Stimulated activated CD8-positive, alpha-beta memory T cell treated with anti-CD3 and anti-CD28 coated beads, Interleukin-2, amount 100 ng/mL, for 1 hour (primary cell): ENCODE results near the gene KBTBD4.
"Not testable (repeated sequence)": the region's sequence is repeated elsewhere in the genome, so short reads cannot be mapped to it uniquely, and the experiment has no call there.

Experiments used
- DNase-seq, 2 donors: peaks; one replicate each; pipeline ENCODE4 v3.0.0-alpha.2; 2020; ENCODE audit warnings: low read depth in 2 of 2

KBTBD4 gene

GRCh38 chr11:47589977-47590861 is 11.4 kb upstream of the KBTBD4 start:
- DNase-seq = no peak

DNA sequence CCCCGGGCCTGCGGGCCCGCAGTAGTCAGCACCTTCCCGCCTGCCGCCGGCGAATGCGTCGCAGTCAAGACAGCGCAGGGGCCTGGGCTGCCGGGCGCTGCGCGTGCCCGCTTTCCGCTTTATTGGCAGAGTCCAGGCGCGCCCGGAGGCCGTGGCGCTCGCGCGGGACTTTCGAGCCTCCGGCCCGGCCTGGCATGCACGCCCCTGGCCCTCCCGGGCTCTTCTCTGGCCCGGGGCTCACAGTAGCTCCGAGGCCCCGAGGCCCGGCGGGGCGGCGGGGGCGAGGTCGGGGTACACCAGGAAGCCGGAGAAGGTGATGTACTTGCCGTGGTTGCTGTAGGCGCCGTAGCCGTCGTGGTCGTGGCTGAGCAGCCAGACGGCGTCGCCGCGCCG is 10.8 kb upstream of the KBTBD4 start:
- no peak for DNase-seq

- DNase-seq = no peak
Measured at GRCh38 chr11:47589118-47589517, 10.3 kb upstream of the KBTBD4 start.

DNA sequence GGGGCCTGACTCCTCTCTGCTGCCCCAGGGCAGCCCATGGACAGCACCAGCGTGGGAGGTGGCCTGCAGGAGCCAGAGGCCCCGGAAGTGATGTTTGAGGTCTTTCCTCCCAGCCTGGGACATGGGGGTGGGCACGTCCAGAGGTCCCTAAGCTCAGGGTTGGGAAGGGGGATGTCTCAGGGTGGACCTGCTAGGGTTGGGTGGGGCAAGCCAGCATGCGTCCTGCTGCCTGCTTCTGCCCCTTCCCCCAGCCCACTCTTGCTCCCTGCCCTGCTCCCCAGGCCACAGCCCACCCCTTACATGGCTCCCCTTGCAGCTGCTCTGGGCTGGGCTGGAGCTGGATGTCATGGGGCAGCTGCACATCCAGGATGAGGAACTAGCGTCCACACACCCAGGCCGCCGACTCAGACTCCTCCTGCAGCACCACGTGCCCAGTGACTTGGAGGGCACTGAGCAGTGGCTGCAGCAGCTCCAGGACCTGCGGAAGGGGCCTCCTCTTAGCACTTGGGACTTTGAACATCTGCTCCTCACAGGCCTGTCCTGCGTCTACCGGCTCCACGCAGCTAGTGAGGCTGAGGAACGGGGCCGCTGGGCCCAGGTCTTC is 9.1 kb upstream of the KBTBD4 start:
- no peak for DNase-seq

DNA sequence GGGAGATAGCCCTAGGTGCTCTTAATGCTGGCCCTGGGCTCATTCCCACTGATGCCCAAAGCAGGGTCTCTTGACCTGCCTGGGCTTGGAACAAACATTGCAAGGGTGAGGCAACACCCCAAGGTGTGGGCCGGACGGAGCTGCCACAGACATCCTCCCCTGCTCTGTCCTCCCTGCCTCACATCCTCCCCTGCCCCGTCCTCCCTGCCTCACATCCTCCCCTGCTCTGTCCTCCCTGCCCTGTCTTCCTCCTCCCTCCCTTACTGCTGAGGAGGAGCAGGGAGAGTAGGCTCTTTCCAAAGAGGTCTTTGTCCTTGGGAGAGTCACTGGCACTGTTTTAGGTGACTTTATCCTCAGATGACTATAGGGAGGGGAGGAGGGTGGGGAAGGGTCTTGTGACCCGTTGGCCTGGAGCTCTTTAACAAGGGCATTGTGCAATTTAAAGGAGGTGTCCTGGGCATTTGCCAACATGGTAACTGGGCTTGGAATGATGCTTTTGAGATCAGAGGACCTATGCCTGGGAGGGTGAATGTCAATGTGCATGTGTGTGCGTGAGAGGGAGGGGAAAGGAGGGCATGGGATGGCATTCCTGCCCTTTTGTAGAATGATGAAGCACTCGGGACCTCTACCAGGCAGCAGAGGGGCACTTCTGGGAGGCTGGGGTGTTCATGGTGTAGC is 8.4 kb upstream of the KBTBD4 start:
- DNase-seq = no peak

- DNase-seq = no peak
Measured at GRCh38 chr11:47586098-47586855, 7.5 kb upstream of the KBTBD4 start, which contains the start of gene FAM180B. TSS of gene FAM180B (plus strand) at chr11:47586678. CDS start at chr11:47586769, 91 bp downstream.

DNA sequence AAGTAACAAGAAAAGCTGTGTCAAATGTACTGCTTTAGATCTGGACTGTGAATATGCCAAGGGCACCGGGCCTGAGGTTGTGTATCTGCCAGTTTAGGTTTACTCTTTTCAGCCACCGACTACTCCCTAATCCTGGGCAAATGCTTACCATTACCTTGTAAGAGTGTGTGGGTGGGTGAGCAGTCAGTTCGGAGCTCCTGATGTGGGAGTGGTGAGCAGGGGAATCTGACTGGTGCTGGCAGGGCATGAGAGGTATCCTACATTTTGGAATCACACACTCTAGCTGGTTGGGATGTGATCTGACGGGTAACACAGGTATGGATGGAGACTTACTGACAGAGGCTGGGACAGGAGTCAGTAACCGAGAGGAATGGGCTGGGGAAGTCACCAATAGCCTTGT is 5.1 kb upstream of the KBTBD4 start:
- no peak for DNase-seq

DNA sequence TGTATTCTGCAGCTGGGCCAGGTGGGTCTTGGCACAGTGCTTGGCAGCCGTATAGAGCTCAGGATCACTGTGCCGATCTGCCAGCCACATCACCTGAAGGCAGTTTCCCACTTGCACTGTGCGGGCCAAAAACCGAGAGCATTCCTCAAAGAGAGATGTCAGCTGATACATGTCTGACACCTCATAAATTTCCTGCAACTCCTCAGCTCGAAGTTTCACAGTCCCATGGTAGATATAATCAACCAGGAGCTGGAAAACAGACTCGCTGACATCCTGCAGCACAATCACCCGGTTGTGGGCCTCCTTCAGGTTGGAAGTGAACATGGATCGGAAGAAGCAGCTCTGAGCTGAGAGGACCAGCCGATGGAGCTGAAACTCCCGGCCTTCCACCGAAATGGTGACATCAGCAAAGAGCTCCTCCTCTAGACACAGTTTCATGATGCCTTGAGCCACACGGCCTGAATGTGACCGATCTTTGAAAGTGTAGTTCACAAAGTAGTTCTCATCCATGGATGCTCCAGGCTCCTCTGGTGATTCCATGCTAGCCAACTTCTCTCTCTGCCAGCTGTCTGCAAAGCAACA is 1.2 kb downstream of the KBTBD4 start:
- DNase-seq = no peak

GRCh38 chr11:47573321-47573720 is 5.4 kb downstream of the KBTBD4 start:
- DNase-seq = no peak

GRCh38 chr11:47572715-47573255 is 6.0 kb downstream of the KBTBD4 start:
- no peak for DNase-seq

GRCh38 chr11:47571895-47572294 is 6.9 kb downstream of the KBTBD4 start:
- DNase-seq = no peak

DNA sequence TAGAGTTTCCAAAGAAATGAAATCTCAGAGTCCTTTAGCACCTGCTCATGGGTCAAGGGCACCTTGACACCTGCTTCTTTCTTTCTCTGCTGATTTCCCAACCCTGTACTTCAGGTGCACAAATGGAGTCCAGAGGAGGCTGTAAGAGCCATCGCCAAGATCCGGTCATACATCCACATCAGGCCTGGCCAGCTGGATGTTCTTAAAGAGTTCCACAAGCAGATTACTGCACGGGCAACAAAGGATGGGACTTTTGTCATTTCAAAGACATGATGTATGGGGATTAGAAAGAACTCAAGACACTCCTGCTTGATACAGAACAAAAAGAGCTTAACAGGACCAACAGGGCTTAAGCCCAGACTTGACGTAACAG is 7.4 kb downstream of the KBTBD4 start:
- DNase-seq = no peak

GRCh38 chr11:47570651-47571356 is 8.0 kb downstream of the KBTBD4 start:
- no peak for DNase-seq

DNA sequence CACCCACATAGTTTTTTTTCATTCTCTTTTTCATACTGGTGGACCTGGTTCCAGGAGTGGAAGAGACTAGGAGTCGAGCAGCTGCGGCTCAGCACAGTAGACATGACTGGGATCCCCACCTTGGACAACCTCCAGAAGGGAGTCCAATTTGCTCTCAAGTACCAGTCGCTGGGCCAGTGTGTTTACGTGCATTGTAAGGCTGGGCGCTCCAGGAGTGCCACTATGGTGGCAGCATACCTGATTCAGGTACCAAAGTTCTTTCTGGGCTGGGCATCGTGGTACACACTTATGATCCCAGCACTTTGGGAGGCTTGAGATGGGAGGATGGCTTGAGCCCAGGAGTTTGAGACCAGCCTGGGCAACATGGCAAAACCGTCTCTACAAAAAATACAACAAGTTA is 9.1 kb downstream of the KBTBD4 start:
- no peak for DNase-seq

DNA sequence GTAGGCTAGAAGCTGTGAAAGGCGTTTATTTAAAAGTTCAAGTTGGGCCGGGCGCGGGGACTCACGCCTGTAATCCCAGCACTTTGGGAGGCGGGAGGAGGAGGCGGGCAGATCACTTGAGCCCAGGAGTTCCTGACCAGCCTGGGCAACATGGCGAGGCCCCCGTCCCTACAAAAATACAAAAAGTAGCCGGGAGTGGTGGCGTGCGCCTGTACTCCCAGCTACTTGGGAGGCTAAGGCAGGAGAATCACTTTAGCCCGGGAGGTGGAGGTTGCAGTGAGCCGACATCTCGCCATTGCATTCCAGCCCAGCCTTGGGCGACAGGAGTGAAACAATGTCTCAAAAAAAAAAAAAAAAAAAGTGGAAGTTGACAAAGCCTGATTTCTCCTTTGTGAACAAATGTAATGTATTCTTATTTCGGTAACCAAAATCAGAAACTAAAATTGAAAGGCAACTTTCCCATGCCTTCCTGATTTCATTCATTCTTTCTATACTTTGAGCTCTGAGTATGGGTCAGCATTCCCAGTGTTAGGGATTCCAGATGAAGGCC is 12.5 kb downstream of the KBTBD4 start:
- DNase-seq = no peak

DNA sequence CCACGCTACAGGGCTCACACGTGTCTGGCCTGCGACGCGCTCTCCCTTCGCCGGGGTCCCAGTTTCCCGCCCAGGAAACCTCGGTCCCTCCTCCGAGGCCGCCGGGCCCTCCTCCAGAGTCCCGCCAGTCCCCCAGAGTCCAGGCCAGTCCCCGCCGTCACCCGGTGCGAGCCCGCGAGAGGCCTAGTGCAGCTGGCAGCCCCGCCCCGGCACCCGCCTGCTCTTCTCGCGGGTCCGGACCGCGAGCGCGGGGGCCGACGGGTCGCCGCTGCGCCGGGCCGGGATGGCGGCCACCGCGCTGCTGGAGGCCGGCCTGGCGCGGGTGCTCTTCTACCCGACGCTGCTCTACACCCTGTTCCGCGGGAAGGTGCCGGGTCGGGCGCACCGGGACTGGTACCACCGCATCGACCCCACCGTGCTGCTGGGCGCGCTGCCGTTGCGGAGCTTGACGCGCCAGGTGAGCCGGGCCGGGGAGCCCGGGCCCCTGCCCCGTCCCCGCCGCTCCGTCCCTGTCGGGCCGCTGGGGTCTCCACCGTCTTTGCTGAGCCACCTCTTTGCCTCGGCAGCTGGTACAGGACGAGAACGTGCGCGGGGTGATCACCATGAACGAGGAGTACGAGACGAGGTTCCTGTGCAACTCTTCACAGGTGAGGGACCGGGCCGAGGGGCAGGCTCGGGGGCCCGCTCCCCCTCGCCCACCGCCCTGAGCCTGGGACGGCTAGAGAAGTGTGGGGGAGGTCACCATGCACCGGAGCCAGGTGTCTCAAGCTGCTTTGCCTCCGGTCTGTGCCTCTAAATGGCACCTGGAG is 13.2 kb downstream of the KBTBD4 start, which contains the start of gene PTPMT1:
PTPMT1 (plus strand) TSS at position 260 of the 809 bp plus-strand sequence; CDS start at position 284, 24 bp downstream.
- peak; percentile 31 to 45 for DNase-seq

GRCh38 chr11:47564933-47565339 is 13.8 kb downstream of the KBTBD4 start:
- DNase-seq = no peak

DNA sequence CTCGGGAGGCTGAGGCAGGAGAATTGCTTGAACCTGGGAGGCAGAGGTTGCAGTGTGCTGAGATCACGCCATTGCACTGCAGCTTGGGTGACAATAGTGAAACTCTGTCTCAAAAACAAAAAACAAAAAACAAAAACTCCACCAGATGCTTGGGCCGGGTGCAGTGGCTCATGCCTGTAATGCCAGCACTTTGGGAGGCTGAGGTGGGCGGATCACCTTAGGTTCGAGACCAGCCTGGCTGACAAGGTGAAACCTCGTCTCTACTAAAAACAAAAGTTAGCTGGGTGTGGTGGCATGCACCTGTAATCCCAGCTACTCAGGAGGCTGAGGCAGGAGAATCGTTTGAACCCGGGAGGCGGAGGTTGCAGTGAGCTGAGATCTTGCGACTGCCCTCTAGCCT is 14.4 kb downstream of the KBTBD4 start:
- DNase-seq = not testable (repeated sequence)

DNA sequence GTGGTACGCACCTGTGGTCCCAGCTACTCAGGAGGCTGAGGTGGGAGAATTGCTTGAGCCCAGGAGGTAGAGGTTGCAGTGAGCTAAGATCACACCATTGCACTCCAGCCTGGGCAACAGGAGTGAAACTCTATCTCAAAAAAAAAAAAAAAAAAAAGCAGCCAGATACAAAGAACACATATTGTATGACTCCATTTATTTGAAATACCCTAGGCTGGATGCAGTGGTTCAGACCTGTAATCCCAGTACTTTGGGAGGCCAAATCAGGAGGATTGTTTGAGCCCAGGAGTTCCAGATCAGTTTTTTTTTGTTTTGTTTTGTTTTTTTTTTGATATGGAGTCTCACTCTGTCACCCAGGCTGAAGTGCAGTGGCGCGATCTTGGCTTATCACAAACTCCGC is 16.4 kb downstream of the KBTBD4 start:
- DNase-seq = not testable (repeated sequence)
